HL-60 (cell line): ENCODE results near the gene SPSB4.

Experiments
- DNase-seq, 2 experiments: peaks; one replicate each; pipeline ENCODE4 v3.0.0-alpha.2; 2010 to 2020; ENCODE audit warnings: low read depth in 1 of 2, low spot score in 1 of 2
- H3K27ac ChIP-seq: fragments of 250-450 bp; sonication (Bioruptor Pico); replicated peaks from 2 replicates; pipeline ENCODE4 v1.5.1; 2020; ENCODE audit warnings: mild to moderate bottlenecking, moderate library complexity
- H3K27me3 ChIP-seq: fragments of 250-450 bp; sonication (Bioruptor Pico); 2 replicates; pipeline ENCODE4 v1.5.1; 2021; ENCODE audit warnings: mild to moderate bottlenecking, moderate library complexity; ENCODE audit not compliant: insufficient read depth, poor library complexity, severe bottlenecking
- H3K4me3 ChIP-seq: replicated peaks from 2 replicates; pipeline ENCODE4 v1.5.1; 2011; ENCODE audit warnings: mild to moderate bottlenecking, control low read depth, low read length; ENCODE audit not compliant: insufficient read depth
- CTCF ChIP-seq: IDR thresholded peaks from one replicate; pipeline ENCODE4 v1.5.1; 2011; ENCODE audit warnings: low read length, control low read depth, inconsistent platforms; ENCODE audit not compliant: insufficient read depth
- GABPA ChIP-seq: IDR thresholded peaks from 2 replicates; pipeline ENCODE4 v1.6.1; 2012; ENCODE audit warnings: low read depth
- POLR2AphosphoS5 ChIP-seq: IDR thresholded peaks from 2 replicates; pipeline ENCODE4 v1.6.1; 2012; ENCODE audit warnings: low read depth
- REST ChIP-seq: IDR thresholded peaks from 2 replicates; pipeline ENCODE4 v1.6.1; 2012; ENCODE audit warnings: low read depth; ENCODE audit not compliant: insufficient replicate concordance
- SPI1 ChIP-seq: IDR thresholded peaks from 2 replicates; pipeline ENCODE4 v1.6.1; 2012; ENCODE audit warnings: low read depth, mild to moderate bottlenecking, borderline replicate concordance

Gene SPSB4

GRCh38 chr3:141074529-141074928, 23.4 kb downstream of the SPSB4 start:
- Histone ChIP-seq H3K4me3 (no peak overlapping the region), H3K27ac (no peak overlapping the region), H3K27me3 (no peaks in the 10 kb centered on the region)
- no peak for DNase-seq
- TF ChIP-seq SPI1 (no peak), GABPA (no peak), REST (no peak), CTCF (no peak), POLR2AphosphoS5 (no peak)

GRCh38 chr3:141076036-141076773, 25.1 kb downstream of the SPSB4 start:
- no peaks in the 10 kb centered on the region for H3K27me3 ChIP-seq
- no peak for TF ChIP-seq REST
- no peak for TF ChIP-seq CTCF
- TF ChIP-seq POLR2AphosphoS5: no peak
- no peak for TF ChIP-seq SPI1
- no peak for TF ChIP-seq GABPA
- DNase-seq: no peak
- no peak overlapping the region for H3K27ac ChIP-seq
- no peak overlapping the region for H3K4me3 ChIP-seq

GRCh38 chr3:141076797-141077571, 25.8 kb downstream of the SPSB4 start:
- TF ChIP-seq POLR2AphosphoS5 (no peak), REST (no peak), CTCF (no peak), SPI1 (no peak), GABPA (no peak)
- Histone ChIP-seq H3K27me3 (no peaks in the 10 kb centered on the region), H3K4me3 (no peak overlapping the region), H3K27ac (no peak overlapping the region)
- peak in 1 of 2 experiments; percentile 47 for DNase-seq
